SH-SY5Y (cell line): ENCODE measurements around the gene SMIM3.

Experiments
- GATA2 ChIP-seq: IDR thresholded peaks from 2 replicates; pipeline ENCODE4 v1.6.1; 2011; ENCODE audit warnings: mild to moderate bottlenecking, low read depth, low read length
- GATA3 ChIP-seq: IDR thresholded peaks from 2 replicates; pipeline ENCODE4 v1.6.1; 2011; ENCODE audit warnings: low read depth, mild to moderate bottlenecking, low read length, moderate library complexity

DNA sequence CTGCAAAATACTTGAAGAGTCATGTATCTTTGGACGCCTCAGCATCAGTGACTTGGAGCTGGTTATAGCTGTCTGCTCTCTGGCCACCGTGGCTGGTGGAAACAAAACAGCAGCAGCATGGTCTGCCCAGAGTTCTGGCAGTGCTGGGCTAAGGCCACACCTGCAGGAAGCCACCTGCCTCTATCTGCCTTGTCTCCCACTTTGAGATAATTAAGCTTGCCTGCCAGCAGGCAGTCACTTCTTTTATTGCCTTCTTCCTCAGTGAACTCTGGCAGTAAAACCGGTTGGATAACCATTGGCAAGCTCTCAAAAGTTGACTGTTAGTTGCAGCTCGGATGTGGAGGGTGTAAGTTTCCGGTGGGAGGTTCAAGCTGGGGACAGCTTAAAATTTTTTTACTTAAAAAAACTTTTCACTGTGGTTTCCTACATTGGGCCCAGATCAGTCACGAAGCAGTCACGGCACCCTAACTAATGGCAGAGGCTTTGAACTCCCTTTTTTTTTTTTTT, 4.9 kb downstream of the SMIM3 start:
- TF ChIP-seq GATA3 (no peak), GATA2 (no peak)
